GM21529 (cell line): ENCODE data around the gene HCFC1.
A peak's percentile ranks its signal among the peaks of the same experiment; 100 is the strongest.

ENCODE experiments used
- ATAC-seq: cut with Tn5 transposase; IDR thresholded peaks from one replicate; pipeline ENCODE4 v1.9.1; 2021; ENCODE audit not compliant: unreplicated experiment

The HCFC1 gene

GRCh38 chrX:153974726-153975286 lies 3.2 kb upstream of the HCFC1 start:
- no peak for ATAC-seq

- ATAC-seq: no peak
Observed at GRCh38 chrX:153974003-153974725, 2.5 kb upstream of the HCFC1 start.

- ATAC-seq: no peak
Observed at GRCh38 chrX:153973127-153974002, 1.7 kb upstream of the HCFC1 start.

- peak; percentile 53 for ATAC-seq
Observed at GRCh38 chrX:153972368-153973126, 929 bp upstream of the HCFC1 start, which contains the start of gene TMEM187. TSS of gene TMEM187 (plus strand) at chrX:153972754. CDS start at chrX:153982063, 9,309 bp downstream.

- ATAC-seq: peak; percentile 41
Observed at GRCh38 chrX:153971124-153971449, 531 bp downstream of the HCFC1 start.

- peak; percentile 11 for ATAC-seq
Observed at GRCh38 chrX:153970357-153971123, 1.1 kb downstream of the HCFC1 start.

- no peak for ATAC-seq
Observed at GRCh38 chrX:153969904-153970356, 1.7 kb downstream of the HCFC1 start.

- no peak for ATAC-seq
Observed at GRCh38 chrX:153969125-153969903, 2.3 kb downstream of the HCFC1 start.

- ATAC-seq: no peak
Observed at GRCh38 chrX:153968754-153969124, 2.9 kb downstream of the HCFC1 start.

- no peak for ATAC-seq
Observed at GRCh38 chrX:153968255-153968654, 3.4 kb downstream of the HCFC1 start.

- no peak for ATAC-seq
Observed at GRCh38 chrX:153967536-153968224, 3.9 kb downstream of the HCFC1 start.

- ATAC-seq: no peak
Observed at GRCh38 chrX:153966841-153967535, 4.6 kb downstream of the HCFC1 start.

- no peak for ATAC-seq
Observed at GRCh38 chrX:153966283-153966688, 5.3 kb downstream of the HCFC1 start.

- ATAC-seq: no peak
Observed at GRCh38 chrX:153965406-153965805, 6.2 kb downstream of the HCFC1 start.

- ATAC-seq: no peak
Observed at GRCh38 chrX:153964105-153964504, 7.5 kb downstream of the HCFC1 start.

- no peak for ATAC-seq
Observed at GRCh38 chrX:153963546-153963945, 8.1 kb downstream of the HCFC1 start.

- ATAC-seq: no peak
Observed at GRCh38 chrX:153961292-153961691, 10.3 kb downstream of the HCFC1 start.

- no peak for ATAC-seq
Observed at GRCh38 chrX:153960786-153961185, 10.8 kb downstream of the HCFC1 start.
